ENCODE results near the gene HCN2.

Gene HCN2

DNA sequence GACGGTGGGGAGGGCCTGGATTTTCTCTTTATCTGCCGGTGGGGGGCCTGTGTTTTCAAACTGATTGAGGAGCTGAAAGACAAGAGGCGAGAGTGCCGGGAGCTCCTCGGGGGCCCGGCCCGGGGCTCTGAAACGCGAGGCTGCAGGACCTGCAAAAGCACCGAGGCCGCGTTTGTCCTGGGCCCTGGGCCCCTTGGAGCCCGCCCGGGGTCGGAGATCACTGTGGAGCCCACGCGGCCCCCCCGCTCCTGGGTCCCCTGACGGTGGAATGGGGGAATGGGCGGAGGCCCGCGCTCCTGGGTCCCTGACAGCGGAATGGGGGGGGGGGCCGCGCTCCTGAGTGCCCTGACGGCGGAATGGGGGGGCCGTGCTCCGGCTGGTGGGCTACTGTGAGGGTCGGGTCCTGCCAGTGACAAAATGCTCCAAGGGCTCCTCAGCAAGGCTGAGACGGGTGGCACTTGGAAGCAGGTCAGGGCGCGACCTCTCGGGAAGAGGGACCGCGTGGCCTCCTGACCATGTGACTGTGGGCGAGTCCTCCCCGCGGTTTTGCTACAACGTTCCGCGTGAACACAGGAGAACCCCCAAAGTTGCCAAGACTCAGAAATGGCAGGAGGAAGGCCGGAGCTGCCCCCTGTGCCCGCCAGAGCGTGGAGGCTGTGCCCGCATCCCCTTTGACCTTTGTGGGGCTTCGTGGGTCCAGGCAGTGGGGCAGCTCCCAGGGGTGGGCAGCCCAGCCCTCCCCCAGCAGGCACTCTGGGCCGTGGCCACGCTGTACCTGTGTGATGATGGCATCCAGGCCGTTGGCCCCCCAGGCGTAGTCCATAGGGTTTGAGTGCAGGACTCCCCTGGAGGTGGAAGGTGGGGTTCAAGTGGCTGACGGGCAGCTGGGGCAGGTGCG is 59.5 kb downstream of the HCN2 start:
- TF ChIP-seq, protein P1, sequence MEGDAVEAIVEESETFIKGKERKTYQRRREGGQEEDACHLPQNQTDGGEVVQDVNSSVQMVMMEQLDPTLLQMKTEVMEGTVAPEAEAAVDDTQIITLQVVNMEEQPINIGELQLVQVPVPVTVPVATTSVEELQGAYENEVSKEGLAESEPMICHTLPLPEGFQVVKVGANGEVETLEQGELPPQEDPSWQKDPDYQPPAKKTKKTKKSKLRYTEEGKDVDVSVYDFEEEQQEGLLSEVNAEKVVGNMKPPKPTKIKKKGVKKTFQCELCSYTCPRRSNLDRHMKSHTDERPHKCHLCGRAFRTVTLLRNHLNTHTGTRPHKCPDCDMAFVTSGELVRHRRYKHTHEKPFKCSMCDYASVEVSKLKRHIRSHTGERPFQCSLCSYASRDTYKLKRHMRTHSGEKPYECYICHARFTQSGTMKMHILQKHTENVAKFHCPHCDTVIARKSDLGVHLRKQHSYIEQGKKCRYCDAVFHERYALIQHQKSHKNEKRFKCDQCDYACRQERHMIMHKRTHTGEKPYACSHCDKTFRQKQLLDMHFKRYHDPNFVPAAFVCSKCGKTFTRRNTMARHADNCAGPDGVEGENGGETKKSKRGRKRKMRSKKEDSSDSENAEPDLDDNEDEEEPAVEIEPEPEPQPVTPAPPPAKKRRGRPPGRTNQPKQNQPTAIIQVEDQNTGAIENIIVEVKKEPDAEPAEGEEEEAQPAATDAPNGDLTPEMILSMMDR (conservative IDR thresholded peaks at IDR 0.05): no peak
- H3K27ac ChIP-seq: no peak overlapping the region

DNA sequence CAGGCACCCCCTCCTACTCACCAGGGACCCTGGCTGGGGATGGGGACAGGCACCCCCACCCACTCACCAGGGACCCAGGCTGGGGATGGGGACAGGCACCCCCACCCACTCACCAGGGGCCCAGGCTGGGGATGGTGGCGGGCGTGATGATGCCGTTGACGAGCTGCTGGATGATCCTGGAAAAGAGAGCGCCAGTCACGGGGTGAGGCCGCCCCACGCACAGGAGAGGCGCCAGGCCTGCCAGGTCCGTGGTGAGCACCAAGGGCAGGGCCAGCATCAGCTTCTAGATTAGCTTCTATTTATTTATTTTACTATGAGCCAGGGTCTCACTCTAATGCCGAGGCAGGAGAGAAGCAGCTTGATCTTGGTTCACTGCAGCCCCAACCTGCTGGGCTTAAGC is 60.4 kb downstream of the HCN2 start:
- H3K27ac ChIP-seq: no peak overlapping the region

DNA sequence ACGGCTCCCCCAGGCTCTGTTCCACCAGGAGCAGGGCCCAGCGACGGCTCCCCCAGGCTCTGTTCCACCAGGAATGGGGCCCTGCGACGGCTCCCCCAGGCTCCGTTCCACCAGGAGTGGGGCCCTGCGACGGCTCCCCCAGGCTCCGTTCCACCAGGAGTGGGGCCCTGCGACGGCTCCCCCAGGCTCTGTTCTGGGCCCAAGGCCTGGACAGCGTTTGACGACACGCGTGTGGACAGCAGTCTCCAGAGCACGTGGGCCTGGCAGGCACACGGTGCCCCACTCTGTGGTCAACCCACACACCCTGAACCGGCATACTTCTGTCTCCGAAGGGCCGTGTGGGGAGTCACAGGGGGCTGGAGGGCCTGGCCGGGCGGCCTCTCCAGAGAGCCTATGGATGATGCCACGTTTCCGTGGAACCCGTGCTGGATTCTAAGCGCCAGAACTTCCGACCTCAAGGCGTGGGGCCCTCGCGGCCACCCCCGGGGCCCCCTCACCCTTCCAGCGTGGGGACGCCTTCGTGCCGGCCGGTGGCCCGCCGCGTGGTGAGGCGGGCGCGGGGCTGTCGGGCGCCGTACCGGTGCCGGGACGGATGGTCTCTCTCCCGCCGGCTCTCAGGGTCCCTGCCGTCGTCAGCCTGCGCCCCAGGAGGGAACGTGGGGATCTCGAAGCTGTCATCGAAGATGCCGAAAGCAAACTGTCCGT is 61.6 kb downstream of the HCN2 start:
- TF ChIP-seq, protein P1 (conservative IDR thresholded peaks at IDR 0.05): no peak
- H3K27ac ChIP-seq: no peak overlapping the region

More for the DNA sequence above, 60.4 kb downstream of the HCN2 start:
- TF ChIP-seq, protein P1 (conservative IDR thresholded peaks at IDR 0.05): no peak

DNA sequence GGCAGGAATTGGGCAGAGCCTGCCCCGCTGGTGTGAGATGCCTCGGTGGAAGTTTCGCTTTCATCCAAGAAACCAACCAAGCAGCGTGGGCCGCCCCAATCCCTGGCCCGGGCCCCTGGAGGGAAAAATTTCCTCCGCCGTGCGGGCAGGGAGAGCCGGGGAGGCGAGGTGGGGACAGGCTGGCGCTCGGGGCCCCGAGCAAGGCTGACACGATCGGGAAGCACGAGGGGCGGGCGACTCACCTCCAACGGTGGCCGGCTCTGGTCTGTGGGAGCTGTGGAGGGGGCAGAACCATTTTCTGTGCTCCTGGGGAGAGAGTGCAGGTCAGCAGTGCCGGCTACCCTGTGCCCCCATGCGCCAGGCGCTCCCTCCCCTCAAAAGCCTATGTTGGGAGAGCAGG is 62.3 kb downstream of the HCN2 start:
- no peak overlapping the region for H3K27ac ChIP-seq
- TF ChIP-seq, protein P1 (conservative IDR thresholded peaks at IDR 0.05): no peak

DNA sequence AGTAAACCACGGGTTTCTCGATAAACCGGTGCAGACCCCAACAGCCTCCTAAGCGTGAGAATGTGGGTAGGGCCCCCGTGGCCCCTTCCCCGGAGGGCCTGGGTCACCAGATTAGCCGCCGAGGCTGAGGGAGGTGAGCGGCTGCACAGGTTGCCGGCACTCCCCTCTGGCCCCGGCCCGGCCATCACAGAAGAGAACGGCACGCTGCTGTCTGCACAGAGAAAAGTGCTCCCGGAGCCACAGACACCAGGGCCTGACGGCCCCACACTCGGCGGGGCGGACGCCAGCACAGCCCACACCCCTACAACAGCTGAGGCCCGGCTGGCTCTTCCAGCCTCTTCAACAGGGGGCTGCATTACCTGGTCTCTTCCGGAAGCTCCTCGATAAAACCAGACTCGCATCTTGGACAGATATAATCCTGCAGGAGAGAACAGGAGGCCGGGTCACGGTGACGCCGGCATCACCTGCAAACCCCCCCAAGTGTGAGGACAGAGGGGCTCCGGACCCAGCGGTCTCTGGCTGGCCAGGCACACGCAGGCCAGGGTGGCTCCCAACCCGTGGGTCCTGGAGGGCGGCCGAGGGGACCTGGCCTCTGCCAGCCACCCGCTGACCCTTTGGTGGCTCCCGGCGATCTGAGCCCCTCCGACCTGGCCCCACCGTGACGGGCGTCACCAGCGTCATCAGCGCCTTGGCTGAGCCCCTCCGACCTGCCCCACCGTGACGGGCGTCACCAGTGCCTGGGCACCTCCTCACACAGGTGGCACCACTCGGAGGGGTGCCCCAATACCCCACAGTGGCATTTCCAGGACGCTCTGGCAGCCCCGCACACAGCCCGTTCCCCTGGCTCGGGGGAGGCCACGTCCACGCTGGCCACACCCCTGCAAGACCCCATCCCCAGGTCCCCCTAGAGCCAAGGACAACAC is 63.0 kb downstream of the HCN2 start:
- TF ChIP-seq, protein P1 (conservative IDR thresholded peaks at IDR 0.05): no peak
- H3K27ac ChIP-seq: no peak overlapping the region

DNA sequence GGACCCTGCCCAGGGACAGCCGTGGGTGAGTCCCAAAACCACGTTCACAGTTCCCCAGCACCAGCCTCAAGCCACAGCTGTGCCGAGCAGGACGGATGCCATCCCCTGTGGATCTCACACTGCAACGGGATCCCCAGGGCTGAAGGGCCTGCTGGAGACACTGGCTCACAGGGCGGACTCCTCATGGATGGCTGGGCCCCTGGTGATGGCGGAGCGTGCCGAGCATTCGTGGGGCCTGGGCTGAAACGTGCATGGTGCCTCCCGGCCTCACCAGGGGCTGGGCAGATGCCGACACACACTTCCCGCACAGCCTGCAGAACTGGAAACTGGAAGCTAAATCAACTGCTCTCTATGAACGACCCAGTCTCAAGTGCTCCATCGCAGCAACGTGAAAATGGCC is 63.7 kb downstream of the HCN2 start:
- no peak overlapping the region for H3K27ac ChIP-seq
- TF ChIP-seq, protein P1 (conservative IDR thresholded peaks at IDR 0.05): no peak
